NCI-H446 (cell line): ENCODE data around the gene BBS5.

Source experiments
- DNase-seq, 2 experiments: peaks; one replicate each; lab custom pipeline; 2025; lab: John Stamatoyannopoulos, UW

BBS5 gene

DNA sequence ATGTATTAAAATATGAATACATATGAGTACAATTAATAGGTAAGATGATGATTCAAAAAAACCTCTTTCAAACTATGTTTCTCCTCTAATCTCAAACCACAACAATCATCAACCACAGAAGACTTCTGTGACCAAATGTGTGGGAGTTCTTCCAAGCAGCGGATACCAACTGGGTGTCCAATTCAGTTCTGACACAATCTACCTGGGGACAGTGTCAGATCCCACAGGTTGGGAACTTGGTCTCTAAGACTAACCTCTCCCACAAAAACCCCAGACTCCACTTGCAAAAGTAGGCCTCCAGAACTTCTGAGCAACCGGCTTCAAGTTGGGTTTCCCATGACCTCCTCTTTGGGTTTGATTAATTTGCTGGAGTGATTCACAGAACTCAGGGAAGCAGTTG lies 67.5 kb downstream of the BBS5 start:
- no peak for DNase-seq
